NCI-H187 treated with DMSO at 0.1 percent for 48 hours (cell line): ENCODE data around the gene AKAP13.
"Not testable (repeated sequence)": the region's sequence is repeated elsewhere in the genome, so short reads cannot be mapped to it uniquely, and the experiment has no call there.

Experiments
- DNase-seq: peaks from one replicate; lab custom pipeline; 2025; lab: John Stamatoyannopoulos, UW

The AKAP13 gene

DNA sequence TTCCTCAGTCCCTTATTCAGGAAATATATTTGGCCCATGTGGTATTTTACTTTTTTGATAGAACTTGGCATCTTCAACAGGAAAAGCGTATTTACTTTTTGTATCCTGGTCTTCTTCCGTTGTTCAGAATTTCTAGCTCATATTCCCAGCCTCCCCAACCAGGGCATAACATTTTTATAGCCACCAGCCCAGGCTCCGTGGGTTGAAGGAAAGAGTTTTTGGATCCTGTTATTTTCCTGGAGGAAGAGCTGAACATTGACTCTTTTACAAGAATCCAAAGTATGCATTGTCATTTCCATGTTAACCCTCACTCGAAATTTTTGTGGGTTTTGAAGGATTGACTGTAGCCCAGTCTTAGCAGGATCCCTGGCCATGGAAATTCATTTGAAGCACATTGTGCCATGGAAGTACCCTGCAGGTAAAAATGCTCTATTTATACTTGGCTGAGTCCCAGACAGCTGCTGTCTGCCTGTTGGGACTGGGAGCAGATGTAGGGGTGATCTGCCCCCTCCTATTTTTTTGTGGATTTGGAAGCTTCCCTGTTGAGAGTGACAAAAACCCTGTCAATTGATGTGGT, 98.8 kb downstream of the AKAP13 start:
- DNase-seq: no peak

DNA sequence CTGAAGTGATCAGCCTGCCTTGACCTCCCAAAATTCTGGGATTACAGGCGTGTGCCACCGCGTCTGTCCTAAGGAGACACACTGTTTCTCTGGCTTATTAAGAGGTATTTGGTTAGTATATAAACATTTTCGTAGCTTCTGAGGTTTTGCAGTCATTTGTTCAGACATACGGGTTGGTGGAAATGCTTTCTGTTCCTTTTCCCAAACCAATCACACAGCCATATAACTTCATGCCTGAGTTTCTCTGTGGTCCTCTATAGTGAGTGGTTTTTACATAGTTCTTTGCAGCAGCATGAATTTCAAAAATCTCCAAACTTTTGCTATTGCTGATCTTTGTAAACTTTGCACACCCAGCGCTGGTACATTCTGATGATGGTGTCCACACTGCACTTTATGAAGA, 100.5 kb downstream of the AKAP13 start:
- no peak for DNase-seq

DNA sequence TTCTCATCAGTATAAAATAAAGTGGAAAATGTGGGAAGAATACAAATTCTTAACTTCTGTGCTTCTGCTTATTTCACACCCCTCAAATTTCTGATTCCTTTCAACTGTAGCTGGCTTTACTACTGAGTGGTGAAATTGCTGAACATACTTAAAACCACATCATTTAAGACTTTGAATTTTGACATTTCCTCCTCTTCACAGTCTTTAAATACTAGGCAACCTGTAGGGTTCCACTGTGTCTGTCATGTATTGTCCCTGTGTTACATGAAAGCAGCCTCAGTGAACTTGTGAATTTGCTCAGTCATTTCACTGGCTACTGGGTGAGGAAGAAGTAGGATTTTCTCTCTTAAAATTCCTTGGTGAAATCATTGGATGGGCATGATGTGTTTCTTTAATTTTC, 101.1 kb downstream of the AKAP13 start:
- not testable (repeated sequence) for DNase-seq

DNA sequence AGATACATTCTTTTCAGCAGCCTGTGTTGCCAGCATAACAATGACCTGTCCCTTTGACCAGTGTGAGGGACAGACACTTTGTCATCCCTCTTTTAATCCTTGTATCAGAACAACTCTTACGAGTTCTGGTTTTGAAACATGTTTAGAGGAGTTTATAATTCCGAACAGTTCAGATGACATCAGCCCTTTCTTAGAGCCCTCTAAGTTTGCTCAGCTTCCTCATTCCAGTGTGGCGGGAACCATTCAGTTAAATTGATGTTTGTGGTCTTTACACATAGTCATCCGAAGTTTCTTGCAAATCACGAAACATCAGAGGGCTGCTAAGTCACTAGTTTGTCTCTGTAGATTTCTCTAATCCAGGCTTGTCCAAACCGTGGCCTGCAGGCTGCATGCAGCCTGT, 102.5 kb downstream of the AKAP13 start:
- no peak for DNase-seq

DNA sequence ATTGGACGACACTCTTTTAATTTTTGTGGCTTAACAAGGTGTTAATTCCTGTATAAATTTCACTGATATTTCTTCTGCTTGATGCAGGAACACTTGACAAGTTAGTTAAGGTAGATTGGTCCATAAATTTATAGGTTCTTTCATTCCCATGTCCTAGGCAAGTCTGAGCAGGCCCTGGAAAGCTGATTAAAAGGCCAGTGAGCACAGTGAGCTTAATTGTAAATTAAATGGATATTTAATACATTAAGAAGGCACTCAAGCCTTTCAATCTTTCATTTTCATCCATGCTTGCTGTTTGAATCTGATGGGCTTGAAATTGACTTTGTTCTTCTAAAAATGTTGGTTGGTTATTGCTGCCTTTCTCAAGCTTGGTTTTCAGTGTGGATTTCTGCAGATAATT, 103.6 kb downstream of the AKAP13 start:
- DNase-seq: not testable (repeated sequence)

DNA sequence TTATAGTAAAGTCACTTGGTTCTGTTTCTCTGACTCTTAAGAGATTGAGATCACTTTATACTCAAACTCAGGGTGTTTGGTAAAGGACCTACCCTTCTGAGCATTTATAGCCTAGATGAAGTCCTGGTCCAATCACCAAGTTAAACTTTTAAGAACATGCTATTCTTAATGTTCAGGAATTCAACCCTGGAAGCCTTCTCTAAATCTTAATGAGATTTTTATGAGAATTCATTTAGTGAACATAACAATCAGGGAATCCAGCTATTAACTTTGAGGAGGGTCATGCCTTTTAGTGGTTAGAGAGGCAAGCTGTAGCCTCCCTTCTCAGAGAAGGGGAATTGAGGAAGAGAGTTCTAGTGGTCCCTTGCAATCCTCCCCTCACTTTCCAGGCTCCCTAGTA, 104.5 kb downstream of the AKAP13 start:
- DNase-seq: not testable (repeated sequence)

DNA sequence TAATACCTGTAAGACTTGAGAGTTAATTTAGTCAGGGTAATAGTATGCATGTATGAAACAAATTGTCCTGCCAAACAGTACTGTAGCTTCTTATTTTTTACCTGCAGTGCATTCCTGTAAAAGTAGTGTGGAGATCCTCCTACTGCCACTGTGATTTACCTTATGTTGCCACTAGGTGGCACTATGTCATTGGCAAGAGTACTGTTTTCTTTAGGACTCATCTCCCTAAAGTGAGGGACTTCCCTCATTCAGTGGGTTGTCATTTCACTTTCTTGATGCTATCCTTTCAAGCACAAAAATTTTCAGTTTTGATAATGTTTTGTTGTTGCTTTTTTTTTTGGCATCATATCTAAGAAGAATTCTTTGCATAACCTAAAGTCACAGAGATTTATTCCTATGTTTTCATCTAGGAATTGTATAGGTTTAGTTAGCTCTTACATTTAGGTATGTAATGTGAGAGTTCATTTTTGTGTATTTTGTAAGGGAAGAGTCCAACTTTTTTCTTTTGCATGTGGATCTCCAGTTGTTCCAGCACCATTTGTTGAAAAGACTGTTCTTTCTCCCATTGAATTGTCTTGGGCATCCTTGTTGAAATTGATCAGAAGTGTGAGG, 105.7 kb downstream of the AKAP13 start:
- peak; percentile 2 for DNase-seq

DNA sequence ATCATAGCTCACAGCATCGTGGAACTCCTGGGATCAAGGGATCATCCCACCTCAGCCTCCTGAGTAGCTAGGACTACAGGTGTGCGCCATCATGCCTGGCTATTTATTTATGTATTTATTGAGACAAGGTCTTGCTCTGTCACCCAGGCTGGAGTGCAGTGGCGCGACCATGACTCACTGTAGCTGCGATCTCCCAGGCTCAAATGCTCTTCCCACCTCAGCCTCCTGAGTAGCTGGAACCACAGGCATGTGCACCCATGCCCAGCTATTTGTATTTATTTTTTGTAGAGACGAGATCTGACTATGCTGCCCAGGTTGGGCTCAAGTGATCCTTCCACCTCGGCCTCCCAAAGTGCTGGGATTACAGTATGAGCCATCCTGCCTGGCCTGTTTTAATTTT, 107.4 kb downstream of the AKAP13 start:
- not testable (repeated sequence) for DNase-seq

DNA sequence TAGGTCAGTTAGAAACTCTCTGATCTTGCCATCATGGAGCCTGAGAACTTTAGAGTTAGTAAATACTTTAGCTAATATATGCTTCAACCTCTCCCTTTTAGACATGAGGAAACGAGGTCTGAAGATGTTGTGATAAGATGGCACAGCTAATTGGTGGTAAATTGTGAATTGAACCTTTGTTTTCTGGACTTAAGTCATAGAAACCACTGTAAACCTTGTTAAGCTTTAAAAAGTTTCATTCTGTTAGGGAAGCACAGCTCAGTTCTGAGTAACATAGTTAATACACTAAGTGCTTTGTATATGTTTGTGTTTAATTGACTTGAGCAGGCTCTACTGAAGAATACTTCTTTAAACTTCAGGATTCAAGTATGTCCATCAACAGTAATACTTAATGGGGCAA, 108.6 kb downstream of the AKAP13 start:
- no peak for DNase-seq

DNA sequence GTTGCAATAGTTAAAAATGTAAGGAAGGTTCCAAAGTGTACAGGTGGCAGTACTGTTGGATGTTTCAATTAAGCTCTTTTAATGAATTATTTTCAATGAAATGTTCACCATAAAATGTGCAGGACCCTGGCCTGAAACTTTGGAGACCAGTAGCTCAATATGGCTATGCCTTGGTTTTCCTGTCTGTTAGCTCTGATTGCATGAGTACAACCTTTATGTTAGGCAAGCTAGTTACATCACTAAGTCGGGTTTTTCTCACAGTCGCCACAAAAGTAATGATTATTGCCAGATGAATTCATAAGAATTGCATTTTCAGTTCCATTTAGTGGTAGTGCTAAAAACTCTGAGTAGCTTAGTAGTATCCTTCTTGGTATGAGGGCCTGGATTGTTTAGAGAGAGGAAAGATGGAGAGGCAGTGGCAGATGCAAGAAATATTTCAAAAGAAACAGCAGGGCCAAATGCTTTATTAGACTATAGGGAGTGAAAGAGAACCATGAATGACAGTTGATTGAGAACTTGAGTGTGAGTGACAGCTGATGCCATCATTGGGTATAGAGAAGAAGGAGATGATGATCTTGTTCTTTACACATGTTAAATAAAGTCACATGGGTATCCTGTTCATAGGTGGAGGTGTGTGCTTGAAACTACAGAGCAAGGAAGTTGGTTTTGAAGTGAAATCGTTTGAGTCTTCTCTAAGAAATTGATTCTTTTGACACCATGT, 109.5 kb downstream of the AKAP13 start:
- no peak for DNase-seq

DNA sequence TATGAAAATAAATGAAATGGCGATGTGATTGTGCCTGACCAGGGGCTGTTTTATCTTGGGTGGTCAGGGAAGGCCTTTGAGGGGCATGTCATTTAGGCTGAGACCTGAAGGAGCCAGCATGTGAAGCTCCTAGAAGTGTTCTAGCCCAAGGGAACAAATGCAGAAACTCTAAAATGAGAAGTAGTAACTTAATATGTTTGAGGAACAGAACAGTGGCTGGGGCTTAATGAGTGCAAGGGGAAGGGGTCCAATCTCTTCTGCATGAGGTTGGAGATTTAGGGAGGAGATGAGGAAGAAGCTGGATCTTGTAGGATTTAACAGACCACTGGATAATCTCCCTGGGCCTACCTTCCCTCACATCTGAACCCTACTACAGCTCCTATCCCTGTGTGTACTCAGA, 110.5 kb downstream of the AKAP13 start:
- DNase-seq: no peak

DNA sequence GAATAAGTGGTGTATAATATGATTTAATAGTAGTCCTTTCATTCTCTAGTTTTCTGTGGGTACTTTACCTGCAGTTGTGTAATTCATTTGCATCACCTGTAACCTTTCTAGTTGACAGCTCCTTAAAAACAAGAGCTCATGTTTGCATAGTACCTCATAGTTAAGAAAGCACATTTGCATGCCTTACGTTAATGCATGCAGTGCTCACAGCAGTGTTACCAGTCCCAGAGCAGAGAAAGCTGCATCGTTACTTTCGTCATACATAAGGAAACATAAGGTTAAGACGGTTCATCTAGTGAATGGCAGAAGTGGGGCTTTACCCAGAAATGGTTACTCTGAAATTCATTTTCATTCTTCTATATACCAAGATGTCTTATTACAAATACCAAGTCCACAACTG, 111.3 kb downstream of the AKAP13 start:
- DNase-seq: no peak

DNA sequence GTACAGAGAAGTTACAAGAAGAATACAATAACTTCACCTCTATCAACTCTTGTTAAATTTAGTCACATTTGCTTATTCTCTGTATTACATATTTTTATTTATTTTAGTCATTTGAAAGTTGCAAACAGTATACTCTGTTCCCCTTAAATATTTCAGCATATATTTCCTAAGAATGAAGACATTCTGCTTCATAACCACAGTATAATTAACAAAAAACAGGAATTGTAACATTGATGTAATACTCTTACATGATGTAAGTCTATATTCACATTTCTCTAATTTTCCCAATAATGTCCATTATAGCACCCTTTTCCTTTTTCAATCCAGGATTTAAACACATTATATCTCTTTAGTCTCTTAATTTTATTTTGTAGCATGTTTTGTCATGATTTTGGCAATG, 112.0 kb downstream of the AKAP13 start:
- no peak for DNase-seq

DNA sequence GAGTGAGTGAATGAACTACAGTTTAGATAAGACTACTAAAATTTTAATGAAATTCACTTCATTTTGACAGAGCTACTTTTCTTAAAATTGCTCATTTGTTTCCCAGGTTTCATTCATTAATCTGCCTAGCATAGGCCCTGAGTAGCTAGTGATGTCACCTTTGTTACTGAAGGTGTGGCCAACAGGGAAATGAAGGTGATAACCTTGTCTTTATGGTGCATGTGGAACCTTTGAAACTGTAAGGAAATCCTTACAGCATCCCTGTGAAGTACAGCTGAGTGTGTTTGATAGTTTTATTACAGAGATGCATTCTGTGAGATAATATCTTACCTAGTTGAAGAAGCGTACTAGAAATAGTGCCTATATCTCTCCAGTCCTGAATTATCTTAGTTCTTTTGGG, 112.9 kb downstream of the AKAP13 start:
- DNase-seq: no peak

DNA sequence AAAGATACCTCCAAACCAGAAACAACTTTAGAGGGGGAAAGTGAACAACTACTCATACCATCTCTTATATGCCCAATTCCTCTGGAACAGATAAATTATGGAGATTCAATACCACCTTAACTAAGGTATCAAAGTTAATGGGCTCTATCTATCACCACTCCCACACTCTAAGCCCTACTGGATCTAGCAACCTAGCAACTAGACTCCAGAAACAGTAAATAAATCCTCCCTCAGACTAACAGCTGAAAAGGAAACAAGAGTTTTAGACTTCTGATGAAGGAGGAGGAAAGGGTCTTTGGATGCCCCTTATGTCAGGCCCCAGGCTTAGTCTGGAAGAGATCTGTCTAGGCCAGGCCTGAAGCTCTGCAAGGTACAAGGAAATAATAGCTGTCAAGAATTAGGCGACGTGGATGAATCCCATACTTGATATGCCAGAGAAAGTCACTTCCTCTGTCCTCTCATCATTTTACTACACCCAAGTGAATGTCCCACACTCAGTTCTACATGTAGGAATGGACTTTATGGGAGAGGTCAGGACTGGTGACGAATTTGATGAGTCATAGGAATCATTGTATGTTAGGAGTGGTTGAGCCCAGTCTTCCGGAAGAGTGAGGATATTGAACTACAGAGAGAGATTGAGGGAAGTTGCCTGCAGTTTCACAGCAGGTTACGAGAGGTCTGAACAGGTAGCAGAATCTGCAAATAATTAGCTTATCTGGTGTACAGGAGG, 113.8 kb downstream of the AKAP13 start:
- no peak for DNase-seq

DNA sequence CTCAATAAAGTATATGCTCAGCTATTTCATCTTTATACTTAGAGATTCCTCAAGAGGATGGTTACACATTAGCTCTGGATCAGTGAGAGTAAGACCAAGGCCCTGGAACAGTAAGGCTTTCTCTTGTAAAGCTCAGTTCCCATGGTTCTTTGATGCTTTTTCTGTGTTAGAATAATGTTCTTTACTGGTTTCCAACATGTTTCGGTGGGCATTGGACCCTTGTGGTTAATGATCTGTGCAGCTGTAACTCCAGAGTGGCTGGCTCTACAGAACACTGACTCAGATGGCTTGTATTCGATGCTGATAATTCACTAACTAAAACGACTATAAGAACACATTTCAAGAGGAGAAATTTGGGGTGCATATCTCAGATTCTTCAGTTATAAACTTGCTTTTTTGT, 114.7 kb downstream of the AKAP13 start:
- DNase-seq: no peak

DNA sequence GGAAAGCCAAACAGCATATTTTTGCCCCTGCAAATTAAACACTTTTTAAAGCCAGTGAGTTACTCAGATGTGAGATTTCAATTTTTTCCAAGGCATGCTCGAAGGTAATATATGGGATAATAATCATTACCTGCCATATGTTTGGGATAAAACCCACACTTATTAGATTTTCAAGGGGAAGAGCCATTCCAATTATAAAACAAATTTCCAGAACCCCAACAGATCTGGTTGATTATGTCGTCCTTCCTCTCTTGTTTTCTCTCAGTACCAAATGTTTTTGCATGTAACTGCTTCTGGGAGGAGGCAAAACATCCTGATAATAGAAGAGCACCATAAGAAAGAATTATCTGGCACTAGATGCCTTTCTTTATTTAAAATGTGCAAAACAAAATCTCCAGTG, 115.1 kb downstream of the AKAP13 start:
- no peak for DNase-seq

DNA sequence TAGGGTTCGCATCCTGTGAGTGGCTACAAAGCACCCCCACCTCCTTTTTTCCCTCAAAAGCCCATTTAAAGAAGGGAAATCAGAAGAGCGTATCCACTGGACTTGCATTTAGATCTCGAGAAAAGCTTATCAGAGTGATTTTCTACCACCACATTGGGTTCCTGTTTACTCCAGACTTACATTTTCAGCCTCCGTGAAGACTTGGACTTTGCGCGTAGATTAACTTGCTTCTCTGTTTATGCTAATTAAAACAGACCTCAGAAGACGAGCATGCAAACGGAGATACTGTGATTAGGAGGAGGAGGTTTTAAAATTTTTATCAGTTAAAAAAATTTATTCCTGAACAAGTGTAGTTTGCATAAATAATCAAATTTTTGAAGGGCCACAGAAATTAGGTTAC, 115.7 kb downstream of the AKAP13 start:
- no peak for DNase-seq

DNA sequence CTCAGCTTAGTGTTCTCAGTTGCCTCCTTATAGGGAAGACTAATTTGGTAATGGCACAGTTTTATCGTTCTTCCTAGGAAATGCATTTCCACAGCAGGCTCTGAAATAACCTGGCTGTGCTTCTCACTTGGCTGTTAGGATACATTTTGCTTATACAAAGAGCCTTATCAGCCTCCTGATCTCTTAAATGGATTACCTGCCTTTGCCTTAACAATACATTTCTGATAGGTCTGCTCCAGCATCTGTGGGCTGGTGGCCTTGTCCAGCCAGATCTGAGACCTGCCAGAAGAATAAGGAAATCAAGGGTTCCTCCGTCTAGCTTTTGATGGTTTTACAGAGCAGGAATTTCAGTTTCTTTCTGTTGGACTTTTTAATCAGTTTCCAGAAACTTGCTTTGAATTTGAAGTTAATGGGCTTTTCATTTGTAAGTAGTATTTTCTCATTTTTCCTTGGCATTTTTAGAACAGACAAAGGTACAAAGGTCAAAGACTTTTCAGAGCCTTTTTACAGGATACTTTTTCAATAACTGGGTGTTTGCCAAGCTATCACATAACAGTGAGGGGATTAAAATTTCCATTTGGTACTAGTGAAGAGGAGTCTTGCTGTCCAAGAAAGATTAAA, 116.3 kb downstream of the AKAP13 start:
- no peak for DNase-seq

DNA sequence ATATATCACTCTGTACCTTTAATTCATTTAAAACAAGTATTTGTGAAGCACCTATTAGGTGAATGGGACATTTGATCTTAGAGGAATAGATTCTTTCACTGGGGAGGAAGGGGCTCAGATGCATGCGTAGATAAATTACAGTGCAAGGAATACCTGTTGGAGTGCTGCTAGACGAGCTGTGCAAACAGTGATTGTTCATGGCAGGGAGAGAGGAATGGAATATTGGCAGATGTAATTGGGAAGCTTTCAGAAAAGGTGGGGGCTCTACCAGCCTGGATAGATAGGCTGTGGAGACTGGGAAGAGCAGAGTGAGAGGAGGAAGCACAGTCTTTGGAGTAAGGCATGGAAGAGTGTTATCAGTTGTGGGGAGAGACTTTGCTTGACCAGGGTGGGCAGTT, 116.8 kb downstream of the AKAP13 start:
- no peak for DNase-seq

DNA sequence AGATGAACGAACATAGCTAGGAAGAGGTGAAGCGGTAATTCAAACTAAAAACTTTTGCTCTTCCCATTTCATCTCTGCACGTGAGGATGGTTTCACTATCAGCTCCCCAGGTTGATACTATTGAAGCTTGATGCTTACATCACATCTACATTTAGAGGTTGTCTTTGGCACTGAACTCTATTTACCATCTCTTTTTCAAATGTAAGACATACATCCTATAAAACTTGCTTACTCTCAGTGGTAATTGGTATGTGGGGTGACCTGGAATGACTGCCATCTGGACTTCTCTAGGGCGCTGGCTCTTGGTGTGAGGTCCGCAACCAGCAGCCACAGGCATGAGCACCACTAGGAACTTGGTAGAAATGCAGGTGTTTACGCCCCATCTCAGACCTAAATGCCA, 118.1 kb downstream of the AKAP13 start:
- no peak for DNase-seq

DNA sequence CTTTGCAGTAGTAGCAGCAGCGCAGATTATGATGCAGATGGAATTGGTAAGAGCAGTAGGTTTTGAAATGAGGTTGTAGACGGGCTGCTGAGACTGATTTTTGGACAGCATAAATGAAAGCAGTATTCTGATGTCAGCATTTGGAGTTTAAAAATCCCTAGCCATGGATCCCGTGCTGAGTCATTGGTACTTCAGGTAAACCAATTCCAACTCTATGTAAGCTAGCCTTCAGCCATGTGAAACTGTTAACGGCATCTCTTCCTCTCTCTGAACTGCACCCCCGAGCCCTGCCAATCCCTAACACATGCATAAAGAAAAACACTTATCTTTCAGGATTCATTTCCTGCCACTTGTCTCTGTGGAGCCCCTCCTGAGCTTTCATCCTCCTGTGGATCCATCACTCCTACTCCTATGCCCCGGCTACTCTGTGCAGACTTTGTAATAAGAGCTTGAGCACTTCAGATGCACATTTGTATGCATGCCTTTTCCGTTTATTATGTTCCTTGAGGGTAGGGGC, 119.0 kb downstream of the AKAP13 start:
- peak; percentile 64 for DNase-seq
